ENCODE data around the gene NACC2.

NACC2 gene

DNA sequence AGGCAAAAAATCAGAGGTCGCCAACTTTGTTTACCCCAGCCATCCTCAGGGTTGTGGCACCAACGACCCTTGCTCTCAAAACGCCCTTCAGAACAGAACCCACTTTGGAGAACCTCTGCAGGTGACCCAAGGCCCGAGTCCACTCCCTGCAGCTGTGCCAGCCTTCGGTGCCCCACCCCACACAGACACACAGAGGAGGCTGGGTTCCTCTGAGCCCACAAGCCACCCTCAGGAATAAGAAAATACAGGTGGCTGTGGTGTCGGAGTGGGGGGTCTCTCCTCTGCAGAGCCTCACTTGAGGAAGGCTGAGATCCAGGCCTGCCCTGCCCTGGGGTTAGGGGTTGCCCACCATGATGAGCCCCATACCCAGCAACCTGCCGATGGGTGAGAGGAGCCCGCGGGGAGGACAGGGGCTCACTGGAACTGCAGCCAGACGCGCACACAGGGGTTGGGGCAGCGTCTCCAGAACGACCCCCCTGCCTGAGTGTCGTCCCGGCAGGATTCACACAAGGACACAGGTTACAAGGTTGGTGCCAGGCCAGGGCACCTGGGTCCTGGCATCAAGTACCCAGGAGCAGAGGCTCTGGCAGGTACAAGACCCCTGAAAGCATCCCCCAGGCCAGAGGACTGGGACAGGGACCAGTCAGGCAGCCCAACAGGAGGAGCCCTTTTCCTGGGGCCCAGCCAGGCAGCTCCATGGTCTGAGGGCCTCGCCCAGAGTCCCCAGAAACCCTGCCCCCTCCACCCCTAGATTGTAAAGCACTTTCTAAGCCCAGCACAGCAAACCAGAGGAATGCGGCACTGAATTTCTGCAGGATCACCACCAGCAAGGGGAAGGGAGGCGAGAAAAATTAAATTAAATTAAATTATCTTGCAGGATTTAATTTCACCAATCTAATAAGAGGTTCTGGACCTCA, 40.0 kb downstream of the NACC2 start:
- no peak for DNase-seq

DNA sequence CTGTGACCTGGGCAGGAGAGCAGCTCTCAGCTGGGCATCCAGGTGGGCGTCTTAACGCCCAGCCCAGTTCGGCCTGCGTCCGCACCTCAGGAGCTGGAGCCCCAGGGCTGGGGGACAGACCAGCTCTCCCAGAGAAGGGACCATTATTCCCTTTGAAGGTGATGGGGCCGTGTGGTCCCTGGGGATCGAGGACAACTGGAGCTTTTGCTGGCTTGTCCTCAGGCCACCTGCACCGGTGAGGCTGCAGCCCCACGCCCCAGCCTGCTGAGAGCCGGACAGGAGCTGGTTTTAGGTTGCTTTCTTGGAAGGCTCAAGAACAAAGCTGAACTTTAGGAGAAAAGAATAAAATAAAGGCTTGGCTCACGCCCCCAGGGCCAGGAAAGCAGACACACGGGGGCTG, 40.9 kb downstream of the NACC2 start:
- DNase-seq: no peak

DNA sequence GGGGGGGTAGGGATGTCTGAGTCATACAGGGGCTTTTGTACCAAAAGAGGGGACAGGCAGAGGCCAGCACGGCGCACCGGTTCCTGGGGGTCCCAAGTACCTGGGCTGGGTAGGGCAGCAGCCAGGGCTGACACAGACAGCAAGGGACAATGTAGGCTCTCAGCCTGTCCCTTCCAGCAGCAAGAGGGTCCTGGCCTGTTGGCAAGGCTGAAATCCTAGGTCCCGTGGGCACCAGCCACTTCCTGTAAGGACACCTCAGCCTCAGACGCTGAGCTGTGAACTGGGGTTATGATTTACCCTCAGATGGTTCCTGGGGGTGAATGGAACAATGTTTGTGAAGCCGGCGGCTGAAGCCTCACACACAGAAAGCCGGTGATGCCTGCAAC, 41.3 kb downstream of the NACC2 start:
- DNase-seq: no peak

DNA sequence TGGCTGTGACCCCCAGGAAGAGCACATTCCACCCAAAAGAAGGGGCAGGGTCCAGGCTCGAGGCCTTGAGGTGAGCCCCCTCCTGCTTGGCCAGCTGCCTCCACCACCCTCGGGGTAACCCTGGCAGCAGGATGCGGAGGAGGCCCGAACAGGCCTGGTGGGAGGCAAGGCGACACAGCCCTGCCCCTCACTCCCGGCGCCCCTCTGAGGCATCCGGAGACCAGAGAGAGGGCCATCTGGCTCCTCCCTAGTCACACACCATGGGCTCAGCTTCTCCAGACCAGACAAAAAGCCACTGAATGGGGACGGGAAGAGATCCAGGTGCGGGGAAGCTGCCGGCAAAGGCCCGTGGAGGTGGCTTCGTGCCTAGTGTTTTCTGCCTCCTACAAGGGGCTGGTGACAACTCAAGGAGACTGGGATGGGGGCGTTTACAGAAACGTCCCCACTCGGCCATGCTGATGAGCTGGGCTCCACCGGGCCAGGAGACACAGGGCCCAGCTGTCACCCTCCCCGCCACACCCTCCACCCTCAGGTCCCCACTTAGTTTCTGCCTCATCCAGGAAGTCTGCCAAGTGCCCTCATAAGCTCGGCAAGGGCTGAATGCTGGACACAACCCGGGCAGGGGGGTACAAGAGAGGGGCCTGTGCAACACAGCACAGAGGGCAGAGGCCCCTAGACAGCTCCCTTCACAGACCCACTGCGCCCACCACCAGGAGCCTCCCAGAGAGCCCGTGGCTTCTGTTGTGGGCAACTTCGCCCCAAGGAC, 41.9 kb downstream of the NACC2 start:
- DNase-seq: peak; percentile 15

DNA sequence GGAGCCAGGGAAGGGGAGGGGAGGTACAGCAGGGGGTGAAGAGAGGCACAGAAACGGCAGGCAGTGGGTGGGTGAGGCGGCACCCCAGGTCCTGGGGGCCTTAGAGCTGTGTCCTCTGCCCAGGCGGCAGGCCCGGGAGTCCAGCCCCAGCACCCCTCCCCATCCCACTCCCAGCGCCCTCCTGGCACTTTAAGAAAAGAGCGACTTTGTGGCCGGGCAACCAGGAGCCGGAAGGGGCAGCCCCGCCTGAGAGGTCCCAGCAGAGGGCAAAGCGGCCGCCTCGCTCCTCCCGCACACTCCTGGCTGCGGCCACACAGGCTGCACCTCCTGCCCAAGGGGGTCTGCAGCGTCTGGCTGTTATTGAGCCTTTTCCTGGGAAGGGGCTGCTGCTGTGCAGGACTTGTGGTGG, 42.6 kb downstream of the NACC2 start:
- DNase-seq: no peak

DNA sequence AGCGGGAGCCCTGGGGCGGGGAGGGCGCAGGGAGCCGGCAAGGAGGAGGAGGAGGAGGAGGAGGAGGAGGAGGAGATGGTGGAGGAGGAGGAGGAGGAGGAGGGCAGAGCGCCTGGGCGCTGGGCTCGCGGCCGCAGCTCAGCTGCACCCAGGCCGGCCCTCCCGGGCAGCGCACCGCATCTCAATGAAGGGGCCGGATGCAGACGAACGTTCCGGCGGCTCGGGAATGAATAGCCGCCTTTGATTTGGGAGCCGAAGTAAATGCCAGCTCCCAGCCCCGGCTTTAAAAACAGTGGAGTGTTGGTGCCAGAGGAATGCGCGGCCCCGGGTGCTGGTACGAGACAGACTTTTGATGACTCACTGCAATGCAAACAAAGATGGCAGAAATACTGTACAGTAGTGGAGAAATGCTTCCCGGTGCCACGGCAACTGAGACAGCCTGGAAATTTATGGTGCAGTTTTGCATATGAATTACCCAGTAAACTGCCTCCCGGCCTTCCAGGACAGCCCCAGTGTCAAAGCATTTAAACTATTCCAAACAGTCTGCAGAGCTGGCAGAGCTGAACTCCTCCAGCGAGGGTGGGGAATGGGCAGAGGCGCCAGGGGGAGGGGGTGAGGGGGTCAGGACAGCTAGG, 43.1 kb downstream of the NACC2 start:
- DNase-seq: peak; percentile 64

DNA sequence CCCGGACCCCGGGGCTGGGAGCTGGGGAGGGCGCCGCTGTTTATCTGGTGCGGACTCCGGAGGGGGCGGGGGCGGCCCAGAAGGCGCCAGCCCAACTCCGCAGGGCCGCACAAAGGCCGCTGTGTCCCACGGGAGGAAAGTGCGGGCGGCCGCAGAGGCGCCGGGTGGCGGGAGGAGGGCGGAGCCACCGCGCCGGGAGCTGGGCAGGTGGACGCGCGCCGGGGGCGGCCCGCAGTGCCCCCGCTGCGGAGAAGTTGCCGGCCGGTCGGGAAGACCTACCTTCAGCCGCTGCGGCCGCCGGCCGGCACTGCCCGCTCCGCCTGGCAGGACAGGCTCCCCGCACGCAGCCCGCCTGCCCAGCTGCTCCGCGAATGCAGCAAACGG, 43.6 kb downstream of the NACC2 start:
- DNase-seq: no peak

DNA sequence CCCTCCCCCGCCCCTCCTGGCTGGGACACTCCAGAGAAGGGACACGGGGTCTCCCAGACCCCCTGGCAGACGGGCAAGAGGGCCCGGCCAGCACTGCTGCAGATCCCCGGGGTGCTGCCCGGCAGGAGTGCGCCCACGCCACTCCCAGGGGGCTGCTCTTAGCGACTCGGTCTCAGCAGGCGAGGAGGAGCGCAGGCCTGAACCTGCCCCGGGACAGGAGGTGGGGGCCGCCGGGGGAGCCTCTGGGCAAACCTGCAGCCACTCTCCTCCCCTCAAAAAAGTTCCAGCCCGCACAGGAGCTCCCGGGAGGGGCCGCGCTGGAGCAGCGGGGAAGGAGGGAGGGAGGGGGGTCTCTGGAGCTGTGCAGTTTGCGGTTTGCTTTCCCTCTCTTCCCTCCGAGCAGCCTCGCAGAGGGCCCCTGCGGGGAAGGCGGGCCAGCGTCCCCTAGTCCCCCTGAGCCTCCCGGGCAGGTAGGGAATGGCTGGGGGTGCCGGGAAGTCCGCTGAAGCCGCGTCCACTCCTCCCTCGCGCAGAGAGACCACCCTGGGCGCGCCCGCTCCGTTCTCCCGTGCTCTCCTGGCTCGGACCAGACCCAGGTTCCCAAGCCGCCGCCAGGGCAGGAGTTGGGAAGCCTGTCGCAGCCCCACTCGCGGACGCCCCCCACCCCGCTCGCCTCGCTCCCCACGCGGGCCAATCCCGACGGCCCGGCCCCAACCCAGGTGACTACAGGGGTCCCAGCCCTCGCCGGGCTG, 44.2 kb downstream of the NACC2 start:
- DNase-seq: no peak

DNA sequence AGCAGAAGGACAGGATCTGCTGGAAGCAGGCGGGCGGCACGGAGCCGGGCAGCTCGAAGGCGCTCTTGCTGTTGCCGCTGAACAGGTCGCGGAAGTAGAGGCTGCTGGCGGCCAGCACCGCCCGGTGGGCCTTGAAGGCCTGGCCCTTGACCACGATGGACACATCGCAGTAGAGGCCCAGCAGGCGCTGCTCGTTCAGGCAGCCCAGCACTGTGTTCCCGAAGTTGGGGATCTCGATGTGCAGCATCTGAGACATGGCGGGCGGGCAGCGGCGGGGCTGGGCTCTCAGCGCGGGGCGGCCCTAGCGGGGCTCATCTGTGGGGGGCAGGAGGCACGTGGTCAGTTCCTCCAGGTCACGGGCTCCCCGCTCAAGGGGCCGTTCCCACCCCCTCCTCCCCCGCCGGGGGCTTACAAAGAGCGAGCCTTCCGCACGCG, 44.8 kb downstream of the NACC2 start:
- DNase-seq: no peak

DNA sequence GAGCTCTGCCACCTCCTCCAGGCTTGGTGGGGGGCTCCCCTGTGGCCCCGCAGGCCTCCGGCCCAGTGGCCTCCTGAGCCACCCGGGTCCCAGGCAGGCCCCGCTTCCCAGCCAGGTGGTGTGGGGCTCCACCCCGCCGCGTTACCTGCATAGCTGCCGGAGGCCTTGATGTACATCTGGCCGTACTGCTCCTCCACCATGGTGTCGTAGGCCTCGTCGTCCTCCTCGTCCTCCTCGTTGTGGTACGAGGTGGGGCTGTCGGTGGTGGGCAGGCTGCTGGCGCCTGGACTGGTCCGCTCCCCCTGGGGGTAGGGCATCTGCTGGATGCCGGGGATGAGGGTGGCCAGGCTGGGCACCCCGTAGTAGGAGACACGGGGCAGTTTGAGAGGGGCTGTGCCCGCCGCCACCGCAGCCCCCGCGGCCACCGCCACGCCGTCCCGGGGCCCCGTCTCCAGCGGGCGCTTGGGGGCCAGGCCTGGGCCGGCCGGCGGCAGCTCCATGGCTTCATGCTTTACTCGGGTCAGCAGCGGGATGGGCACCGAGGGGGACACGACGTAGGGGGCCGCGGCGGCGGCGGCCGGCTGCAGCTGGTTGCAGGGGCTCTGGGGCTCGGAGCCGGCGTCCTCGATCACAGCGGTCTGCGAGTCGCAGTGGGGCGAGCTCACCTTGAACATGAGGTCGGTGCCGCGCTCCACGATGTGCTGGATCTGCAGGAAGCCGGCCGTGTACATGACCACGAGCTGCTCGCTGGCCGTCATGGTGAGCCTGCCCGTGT, 45.4 kb downstream of the NACC2 start:
- DNase-seq: no peak

DNA sequence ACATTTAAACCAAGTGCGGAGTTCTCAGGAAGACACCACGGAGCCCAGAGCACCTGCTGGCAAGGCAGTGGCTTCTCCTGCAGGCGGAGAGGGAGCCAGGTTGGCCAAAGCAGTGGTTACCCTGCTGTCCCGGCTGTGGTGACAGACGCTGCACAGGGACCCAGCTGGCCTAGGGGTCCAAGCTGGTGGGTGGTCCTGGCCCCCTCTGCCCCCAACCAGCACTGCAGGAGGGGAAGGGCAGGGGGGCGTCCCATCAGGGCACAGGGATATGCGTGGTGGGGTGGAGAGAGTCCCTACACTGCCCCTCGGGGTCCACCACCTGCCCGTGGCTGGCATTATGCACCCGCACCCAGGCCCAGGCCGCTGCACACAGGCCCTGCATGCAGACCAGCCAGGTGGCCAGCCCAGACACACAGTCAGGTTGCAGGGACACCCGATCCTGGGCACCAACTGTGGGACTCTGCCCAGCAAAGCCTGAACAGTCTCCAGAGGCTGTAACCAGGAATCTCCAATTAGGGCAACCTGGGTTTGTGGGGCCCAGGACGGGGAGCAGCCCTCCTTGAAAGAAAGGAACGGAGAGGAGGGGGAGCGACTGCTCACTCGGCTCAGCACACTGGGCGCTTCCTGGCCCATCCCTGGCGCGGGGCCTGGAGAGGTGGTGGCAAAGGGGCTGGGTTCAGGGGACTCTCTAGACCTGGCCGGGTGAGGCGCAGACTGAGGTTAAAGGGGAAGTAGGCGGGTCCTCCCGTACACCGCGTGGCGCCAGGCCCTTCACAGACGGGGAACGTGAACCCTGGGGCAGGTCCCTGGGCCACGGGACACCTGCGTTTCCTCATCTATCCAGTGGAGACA, 46.3 kb downstream of the NACC2 start:
- DNase-seq: no peak

DNA sequence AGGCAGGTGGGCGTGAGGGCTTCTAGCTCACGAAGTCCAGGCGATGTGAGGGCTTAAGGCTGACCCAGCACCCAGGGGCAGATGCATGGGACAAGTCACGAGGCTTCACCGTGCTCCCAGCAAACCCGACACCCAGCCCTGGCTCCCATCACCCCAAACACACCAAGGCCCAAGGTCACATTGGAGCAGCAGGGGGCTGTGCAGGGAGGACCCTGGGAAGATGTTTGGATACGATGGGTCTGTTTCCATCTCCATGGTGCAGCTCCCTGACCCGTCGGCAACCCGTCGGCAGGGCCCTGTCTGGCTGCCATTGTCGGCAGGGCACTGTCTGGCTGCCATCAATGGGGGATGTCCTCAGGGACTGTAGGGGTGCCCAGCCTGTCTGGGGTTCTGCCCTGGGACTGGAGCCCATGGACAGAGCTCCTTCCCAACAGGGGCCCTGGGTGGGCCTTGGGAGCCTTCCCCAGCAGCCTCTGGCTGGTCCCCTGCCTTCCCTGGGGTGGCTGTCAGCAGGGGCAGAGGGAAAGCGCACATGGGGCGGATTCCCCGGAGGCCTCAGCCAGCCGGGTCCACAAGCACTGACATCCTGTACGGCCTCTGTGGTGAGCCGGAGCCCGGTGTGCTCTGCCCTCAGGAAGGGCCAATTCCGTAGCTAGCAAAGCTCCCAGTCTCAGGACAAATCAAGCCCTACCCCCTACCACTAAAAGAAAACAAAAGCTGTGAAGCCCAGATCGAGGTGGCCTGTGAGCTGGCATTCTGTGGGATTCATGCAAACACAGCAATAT, 47.1 kb downstream of the NACC2 start:
- no peak for DNase-seq

DNA sequence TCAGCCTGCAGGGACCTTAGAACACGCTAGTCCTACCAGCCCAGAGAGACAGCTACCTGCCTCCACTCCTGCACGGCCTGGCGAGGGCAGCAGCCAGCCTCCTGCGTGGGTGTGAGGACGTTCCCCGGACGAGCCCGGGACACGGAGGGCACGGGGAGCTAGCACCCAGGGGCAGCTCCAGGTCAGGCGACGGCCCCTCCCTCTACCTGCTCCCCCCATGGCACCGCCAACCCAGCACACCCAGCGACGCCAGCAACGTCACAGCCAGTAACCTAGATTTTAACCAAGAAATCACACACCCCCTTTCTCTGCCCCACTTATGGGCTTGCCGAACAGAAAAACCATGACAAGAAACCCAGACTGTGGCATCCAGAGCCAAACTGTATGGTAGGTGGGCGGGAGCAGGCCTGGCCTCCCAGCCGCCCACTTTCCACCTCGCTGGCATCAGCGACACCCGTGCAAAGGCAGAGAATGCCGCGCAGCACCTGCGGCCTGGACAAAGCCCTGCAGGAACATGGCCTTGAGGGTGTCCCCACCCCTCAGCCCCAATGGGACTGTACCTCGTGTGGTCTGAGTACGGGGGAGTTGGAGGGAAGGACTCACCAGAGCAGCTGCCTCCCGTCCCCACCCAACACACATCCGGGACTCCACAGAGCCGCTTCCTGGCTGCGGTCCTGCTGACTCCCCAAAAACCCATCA, 47.9 kb downstream of the NACC2 start:
- DNase-seq: no peak

DNA sequence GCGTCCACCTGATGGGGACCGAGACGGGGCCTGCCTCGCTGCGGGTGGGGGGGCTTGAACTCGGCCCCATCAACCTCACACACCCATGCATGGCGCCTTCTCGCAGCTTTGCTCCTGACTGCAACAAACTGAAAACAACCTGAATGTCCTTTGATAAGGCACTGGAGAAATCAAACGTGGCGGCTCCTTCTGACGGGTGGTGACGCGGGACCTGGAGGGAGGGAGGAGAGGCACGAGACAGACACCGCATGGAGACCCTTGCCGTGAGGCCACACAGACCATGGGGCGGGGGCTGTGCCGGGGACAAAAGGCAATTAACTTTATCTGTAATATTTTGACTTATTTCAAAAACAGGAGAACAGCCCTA, 48.6 kb downstream of the NACC2 start:
- no peak for DNase-seq

DNA sequence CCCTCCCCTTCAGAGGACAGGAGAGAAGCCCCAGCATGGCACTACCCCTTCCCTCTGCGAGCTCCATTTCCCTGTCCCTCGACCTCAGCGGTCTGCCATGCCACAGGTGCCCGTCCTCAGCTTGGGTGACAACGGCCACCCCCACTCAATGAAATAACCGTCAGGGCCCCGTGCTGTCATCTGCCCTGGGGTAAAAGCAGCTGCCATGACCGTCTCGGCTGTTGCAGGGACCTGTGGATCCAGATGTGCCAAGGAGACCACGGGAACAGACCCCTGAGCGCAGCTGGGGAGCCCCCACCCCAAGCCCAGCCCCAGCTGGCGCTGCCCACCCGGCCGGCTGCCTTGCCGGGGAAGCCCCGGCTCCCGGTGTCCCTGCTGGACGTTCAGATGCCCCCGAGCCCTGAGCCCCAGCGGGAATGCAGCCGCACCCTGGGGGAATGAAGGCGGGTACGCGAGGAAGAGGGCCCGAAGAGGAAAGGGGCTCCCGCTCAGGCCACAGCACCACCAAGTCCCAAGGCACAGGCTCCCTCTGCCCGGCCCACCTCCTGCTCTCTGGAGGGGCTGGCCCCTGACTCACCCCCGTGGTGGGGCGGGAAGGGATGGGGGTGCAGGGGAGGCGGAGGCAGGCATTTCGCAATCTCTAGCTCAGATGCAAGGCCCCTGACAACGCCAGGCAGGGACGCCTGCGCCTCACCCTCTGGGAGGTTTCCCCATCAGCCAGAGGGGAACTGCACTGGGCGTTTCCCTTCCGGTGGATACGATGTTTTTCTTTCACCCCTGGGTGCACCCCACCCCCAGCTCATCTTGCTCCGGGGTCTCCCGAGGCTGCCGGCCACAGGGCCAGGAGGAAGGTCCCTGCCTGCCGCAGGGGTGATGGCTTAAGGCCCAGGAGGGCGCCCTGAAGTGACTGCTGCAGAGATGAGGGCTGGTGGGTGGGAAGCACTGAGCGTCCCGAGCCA, 49.2 kb downstream of the NACC2 start:
- DNase-seq: no peak

DNA sequence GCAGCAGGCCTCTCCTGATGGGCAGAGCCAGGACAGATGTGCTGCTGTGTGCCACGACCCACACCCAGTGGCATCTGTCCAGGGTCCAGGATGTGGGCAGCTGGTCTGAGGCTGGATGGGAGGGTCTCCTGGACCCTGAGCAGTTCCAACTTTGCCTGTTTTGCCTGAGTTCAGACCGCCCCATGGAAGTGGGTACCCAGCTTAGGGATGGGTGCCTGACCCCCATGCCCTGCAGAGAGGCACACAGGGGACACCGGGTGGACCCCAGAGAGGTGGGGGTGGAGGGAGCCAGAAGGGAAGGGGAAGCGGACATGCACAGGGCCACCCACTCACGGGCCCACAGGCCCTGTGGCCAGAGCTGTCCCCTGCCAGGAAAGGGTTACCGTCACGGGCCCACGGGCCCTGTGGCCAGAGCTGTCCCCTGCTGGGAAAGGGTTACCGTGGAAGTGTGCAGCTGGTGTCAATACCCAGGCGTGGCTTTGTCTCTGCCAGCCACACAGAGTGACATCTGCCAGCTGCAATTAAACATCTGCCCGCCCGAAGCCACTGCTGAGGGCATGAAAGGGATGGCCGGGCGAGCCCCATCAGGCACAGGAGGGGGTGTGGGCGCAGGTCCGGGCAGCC, 50.0 kb downstream of the NACC2 start:
- no peak for DNase-seq

DNA sequence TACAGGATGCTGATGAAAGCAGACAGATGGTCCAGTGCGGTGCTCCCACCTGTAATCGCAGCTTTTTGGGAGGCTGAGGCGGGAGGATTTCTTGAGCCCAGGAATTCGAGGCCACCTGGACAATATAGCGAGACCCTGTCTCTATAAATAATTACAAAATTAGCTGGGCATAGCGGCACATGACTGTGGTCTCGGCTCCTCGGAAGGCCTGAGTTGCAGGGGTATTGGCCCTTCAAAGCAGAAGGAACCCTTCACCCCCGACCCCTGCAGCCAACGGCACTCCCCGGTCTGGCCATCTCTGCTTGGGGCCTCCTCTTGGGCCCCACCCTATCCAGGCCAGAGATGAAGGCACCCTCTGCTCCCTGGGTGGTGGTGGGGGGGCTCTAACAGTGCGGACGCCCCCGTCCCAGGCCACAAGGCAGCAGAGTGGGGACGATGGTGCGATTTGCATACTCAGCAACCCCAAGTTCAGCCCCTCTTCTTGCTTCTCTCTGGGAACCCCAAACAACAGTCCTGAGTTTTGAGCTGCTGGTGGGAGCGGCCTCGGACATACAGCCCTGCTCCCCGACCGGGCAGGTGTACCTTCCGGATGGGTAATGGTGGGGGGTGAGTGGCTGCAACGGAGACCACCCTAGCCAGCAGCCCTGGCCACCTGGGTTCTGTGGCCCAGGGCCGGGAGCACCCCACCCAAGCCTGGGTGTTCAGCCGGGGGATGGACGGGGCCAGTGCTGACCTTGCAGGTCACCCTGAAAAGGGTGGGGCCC, 50.7 kb downstream of the NACC2 start:
- no peak for DNase-seq

All from NCI-H2029 treated with DMSO at 0.1 percent for 48 hours (cell line).